ENCODE measurements around the gene USP47. TPM values are rescaled to one million over a fixed set of nuclear protein-coding genes. Genes with fewer than 3 reads are reported as not detected.

The USP47 gene
- total and polyA plus RNA-seq, 9 of the 15 experiments (the other 6 are each of a cell fraction or from before 2014, with no cell fraction given): 13.1 to 63.6 (median 34.7) TPM

- TF ChIP-seq MED1 (CRISPR knock-in tag; IDR thresholded peaks at IDR 0.05; ENCODE audit: borderline replicate concordance): no peak
- no peak for TF ChIP-seq TFAM (CRISPR knock-in tag; conservative IDR thresholded peaks at IDR 0.05)
- TF ChIP-seq RHOXF2B (CRISPR knock-in tag; conservative IDR thresholded peaks at IDR 0.05): no peak
- no peak; the same call in 1 of the 2 replicates for TF ChIP-seq SIN3B (IDR thresholded peaks at IDR 0.05; ENCODE audit: low read depth)
- TF ChIP-seq RERE (CRISPR knock-in tag; IDR thresholded peaks at IDR 0.05; ENCODE audit: borderline replicate concordance): no peak
- no peak for TF ChIP-seq CREM (IDR thresholded peaks at IDR 0.05; ENCODE audit: low read depth)
- no peak for TF ChIP-seq ZNF75A (CRISPR knock-in tag; IDR thresholded peaks at IDR 0.05)
- TF ChIP-seq, protein P1, sequence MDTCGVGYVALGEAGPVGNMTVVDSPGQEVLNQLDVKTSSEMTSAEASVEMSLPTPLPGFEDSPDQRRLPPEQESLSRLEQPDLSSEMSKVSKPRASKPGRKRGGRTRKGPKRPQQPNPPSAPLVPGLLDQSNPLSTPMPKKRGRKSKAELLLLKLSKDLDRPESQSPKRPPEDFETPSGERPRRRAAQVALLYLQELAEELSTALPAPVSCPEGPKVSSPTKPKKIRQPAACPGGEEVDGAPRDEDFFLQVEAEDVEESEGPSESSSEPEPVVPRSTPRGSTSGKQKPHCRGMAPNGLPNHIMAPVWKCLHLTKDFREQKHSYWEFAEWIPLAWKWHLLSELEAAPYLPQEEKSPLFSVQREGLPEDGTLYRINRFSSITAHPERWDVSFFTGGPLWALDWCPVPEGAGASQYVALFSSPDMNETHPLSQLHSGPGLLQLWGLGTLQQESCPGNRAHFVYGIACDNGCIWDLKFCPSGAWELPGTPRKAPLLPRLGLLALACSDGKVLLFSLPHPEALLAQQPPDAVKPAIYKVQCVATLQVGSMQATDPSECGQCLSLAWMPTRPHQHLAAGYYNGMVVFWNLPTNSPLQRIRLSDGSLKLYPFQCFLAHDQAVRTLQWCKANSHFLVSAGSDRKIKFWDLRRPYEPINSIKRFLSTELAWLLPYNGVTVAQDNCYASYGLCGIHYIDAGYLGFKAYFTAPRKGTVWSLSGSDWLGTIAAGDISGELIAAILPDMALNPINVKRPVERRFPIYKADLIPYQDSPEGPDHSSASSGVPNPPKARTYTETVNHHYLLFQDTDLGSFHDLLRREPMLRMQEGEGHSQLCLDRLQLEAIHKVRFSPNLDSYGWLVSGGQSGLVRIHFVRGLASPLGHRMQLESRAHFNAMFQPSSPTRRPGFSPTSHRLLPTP (IDR thresholded peaks at IDR 0.05; ENCODE audit: borderline replicate concordance, extremely low read depth, insufficient read length): no peak
- TF ChIP-seq ZBTB43 (CRISPR knock-in tag; IDR thresholded peaks at IDR 0.05): no peak
- no peak for TF ChIP-seq ZNF41 (CRISPR knock-in tag; conservative IDR thresholded peaks at IDR 0.05)
- TF ChIP-seq, protein P2, sequence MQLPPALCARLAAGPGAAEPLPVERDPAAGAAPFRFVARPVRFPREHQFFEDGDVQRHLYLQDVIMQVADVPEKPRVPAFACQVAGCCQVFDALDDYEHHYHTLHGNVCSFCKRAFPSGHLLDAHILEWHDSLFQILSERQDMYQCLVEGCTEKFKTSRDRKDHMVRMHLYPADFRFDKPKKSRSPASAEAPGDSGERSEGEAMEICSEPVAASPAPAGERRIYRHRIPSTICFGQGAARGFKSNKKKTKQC (CRISPR knock-in tag; IDR thresholded peaks at IDR 0.05): no peak
- no peak for TF ChIP-seq E4F1 (CRISPR knock-in tag; IDR thresholded peaks at IDR 0.05; ENCODE audit: borderline replicate concordance)
- no peak for TF ChIP-seq ZSCAN32 (CRISPR knock-in tag; IDR thresholded peaks at IDR 0.05)
These were observed 30.7 kb upstream of the USP47 start (continued) for GRCh38 chr11:11810764-11811726.
